Measurements from ENCODE around the gene ABCC3.
"Not testable (repeated sequence)": the region's sequence is repeated elsewhere in the genome, so short reads cannot be mapped to it uniquely, and the experiment has no call there.

The ABCC3 gene

GRCh38 chr17:50680126-50680525 lies 45.4 kb downstream of the ABCC3 start:
- no peak for FAIRE-seq
- DNase-seq (ENCODE audit: extremely low spot score, insufficient read length, low read depth), result no peak

- FAIRE-seq; DNase-seq (ENCODE audit: extremely low spot score, insufficient read length, low read depth): not testable (repeated sequence)
Observed at GRCh38 chr17:50680543-50681262, 46.0 kb downstream of the ABCC3 start.

DNA sequence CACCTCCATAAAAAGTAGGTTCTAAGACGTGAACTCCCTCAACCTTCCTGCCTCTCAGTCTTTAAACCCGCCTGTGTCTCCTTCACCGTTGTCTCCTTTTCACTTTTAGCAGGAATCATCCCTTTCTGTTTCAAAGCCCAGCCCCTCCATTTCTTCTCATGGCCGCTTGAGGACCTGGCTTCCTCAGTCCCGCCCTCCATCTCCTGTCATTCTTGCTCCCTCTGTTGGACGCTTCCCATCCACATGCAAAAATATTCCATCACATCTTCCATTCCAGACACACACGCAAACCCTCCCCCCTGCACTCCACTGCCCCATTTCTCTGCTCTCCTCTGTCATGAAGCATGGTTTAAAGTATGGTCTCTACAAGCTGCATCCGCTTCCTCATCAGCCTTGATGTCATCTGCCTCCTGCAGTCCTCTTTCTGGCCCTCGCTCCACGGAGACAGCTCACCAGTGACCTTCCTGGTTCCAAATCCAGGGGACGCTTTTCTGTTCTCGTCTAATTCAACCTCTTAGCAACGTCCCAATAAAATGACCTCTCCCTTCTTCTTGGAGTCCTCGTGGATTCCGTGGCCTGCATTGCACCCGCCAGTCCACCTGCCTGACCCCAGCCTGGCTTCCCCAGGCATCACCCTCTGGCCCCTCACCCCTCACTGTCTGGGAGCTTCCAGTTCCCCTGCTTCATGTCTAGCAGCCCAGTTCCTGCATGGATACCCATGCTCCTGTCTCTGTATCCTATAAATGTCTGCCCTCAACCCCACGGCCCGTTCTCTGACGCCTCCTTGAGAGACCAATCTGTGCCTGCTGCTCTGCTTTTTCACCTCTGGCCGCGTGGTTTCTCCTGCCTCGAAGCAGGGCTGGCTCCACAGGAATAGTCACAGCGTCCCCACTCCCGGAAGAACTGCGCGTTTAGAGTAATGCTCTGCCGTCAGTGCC lies 46.9 kb downstream of the ABCC3 start:
- no peak for DNase-seq (ENCODE audit: extremely low spot score, insufficient read length, low read depth)

DNA sequence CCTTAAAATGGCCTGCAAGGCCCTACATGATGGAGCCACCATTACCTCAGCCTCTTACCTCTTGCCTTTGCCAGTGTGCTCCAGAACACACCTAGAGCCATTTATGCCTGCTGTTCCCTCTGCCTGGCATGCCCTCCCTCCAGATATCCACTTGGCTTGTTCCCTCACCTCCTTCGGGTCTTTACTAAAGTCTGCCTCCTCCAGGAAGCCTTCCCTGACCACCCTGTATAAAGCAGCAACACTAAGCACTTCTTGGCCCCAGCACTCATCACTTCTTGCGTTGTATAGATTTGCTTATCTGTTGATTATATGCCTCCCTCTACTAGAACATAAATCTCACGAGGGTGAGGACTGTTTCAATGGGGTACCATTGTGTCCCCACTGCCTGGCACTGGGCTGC lies 47.8 kb downstream of the ABCC3 start:
- no peak for DNase-seq (ENCODE audit: extremely low spot score, insufficient read length, low read depth)
- FAIRE-seq, result no peak

More for the DNA sequence above, 46.9 kb downstream of the ABCC3 start:
- no peak for FAIRE-seq

DNA sequence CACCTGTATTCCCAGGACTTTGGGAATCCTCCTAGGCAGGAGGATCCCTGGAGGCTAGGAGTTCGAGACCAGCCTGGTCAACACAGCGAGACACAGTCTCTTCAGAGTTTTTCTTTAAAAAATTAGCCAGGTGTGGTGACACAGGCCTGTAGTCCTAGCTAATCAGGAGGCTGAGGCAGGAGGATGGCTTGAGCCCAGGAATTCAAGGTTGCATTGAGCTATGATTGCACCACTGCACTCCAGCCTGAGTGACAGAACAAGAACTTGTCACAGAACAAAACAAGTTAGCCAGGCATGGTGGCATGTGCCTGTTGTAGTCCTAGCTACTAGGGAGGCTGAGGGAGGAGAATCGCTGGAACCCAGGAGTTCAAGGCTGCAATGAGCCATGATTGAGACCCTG lies 48.3 kb downstream of the ABCC3 start:
- no peak for FAIRE-seq
- no peak for DNase-seq (ENCODE audit: extremely low spot score, insufficient read length, low read depth)

GRCh38 chr17:50683434-50684287 lies 49.0 kb downstream of the ABCC3 start:
- FAIRE-seq (no peak), DNase-seq (ENCODE audit: extremely low spot score, insufficient read length, low read depth) (no peak)

- DNase-seq (ENCODE audit: extremely low spot score, insufficient read length, low read depth), result no peak
- FAIRE-seq, result no peak
Observed at GRCh38 chr17:50684288-50684611, 49.6 kb downstream of the ABCC3 start.

DNA sequence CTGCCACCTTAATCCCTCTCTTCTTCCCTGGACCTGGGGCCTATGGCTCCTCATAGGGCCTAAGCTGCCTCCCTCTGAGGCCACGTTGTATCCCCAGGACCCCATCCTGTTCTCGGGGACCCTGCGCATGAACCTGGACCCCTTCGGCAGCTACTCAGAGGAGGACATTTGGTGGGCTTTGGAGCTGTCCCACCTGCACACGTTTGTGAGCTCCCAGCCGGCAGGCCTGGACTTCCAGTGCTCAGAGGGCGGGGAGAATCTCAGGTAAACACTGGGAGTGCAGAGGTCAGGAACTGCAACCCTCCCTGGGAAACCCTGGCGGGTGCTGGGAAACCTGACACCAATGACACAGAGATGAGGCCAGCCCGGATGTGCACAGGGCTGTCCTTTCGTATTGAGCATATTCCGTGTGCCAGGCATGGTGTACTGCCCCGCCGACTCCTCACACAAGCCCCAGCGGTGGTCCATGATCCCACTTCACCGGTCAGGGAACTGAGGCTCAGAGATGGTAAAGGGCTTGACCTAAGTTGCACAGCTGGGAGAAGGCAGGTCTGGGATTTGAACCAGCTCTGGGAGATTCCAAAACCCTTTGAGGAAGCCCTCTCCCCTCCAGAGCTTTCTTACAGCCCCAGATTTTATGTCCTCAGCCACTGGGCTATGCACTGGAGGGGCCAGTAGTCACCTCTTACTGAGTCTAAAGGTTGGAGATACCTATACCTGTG lies 50.1 kb downstream of the ABCC3 start:
- no peak for FAIRE-seq
- DNase-seq (ENCODE audit: extremely low spot score, insufficient read length, low read depth), result no peak

DNA sequence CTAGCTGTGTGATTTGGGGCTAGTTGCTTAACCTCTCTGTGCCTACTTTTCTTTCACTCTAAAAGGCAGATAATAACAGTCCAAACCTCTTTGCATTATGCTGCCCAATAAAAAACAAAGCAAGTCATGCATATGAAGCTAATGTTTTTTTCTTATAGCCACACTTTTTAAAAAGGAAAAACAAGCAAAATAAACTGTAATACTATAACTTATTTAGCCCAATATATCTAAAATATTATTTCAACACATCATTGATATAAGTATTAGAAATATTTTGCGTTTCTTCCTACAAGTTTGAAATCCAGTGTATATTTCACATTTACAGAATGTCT lies 50.6 kb downstream of the ABCC3 start:
- FAIRE-seq (no peak), DNase-seq (ENCODE audit: extremely low spot score, insufficient read length, low read depth) (no peak)

GRCh38 chr17:50685691-50686493 lies 51.2 kb downstream of the ABCC3 start:
- FAIRE-seq (no peak), DNase-seq (ENCODE audit: extremely low spot score, insufficient read length, low read depth) (no peak)

GRCh38 chr17:50686494-50687199 lies 52.0 kb downstream of the ABCC3 start:
- FAIRE-seq, result no peak
- DNase-seq (ENCODE audit: extremely low spot score, insufficient read length, low read depth), result no peak

- no peak for FAIRE-seq
- no peak for DNase-seq (ENCODE audit: extremely low spot score, insufficient read length, low read depth)
Observed at GRCh38 chr17:50687200-50688066, 52.8 kb downstream of the ABCC3 start.

DNA sequence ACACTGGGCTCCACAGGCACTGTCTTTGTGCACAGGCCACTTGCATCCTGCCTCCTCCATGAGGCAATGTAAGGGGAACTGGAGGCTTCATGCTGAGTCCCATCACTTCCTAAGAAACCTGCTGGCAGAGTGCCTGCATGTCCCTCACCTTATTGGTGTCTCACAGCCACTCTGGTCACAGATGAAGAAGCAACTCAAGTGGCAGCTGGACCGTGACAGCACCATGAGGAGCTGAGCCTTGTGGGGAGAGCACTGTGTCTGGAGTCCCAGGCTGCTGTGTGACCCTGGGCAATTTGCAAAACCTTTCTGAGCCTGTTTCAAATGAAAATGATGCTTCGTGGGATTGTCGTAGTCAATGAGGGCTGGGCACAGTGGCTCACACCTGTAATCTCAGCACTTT lies 53.6 kb downstream of the ABCC3 start:
- FAIRE-seq (no peak), DNase-seq (ENCODE audit: extremely low spot score, insufficient read length, low read depth) (no peak)

DNA sequence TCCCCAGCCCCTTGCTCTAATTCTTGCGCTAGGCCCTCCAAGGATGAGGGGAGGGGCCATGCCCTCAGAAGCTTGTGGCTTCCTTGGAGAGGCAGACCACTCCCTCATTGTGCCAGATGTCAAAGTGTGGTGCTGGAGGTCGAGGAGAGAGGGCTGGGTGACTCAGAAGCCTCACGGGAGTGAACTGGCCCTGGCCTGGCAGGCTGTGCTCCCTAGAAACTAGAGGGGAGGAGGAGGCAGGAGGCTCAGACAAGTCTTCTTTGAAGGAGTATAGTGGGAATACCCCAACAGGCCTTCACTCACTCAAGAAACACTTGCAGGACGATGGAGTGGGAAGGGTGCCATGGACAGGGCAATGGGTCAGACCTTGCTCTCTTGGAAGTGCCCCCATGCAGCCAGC lies 54.6 kb downstream of the ABCC3 start:
- DNase-seq (ENCODE audit: extremely low spot score, insufficient read length, low read depth) (no peak), FAIRE-seq (no peak)

DNA sequence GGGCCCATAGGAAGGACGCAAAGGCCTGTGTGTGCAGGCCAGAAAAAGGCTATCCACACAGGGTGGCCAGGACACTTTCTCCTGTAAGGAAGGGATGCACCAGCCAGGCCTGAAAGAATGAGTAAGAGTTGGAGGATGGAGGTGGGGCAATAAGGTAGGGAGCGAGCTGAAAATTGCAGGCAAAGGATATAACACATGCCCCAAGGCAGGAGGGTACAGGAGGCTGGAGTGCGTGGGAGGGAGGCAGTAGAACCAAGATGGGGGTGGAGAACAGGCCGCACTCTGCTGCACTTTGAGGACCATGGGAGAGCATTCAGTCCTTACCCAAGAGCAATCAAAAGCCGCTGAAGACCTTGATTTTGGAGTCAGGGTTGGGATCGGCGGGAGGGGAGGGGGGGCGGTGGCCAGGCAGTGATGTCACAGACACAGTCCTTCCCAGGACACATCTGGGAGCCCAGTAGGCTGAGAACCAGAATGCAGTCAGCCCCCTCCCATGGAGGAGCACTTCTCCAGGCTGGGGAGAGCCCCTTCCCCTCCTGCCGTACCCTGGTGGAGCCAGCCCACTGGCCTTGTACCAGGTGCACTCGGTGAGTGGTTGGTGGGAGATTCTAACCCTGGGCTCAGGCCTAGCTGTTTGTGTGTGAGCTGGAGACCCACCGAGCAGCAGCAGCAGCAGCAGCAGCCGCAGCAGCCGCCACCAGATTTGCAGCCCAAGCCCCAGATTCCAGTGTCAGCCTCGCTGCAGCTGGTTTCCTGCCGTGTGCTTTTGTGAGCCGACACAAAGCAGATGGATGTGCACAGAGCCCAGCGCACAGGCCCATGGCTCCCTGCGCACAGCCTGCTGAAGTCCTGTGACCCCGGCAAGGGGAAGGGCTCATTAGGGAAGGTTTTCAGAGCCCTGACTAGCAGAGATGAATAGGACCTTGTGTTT lies 55.5 kb downstream of the ABCC3 start:
- DNase-seq (ENCODE audit: extremely low spot score, insufficient read length, low read depth) (no peak), FAIRE-seq (no peak)

DNA sequence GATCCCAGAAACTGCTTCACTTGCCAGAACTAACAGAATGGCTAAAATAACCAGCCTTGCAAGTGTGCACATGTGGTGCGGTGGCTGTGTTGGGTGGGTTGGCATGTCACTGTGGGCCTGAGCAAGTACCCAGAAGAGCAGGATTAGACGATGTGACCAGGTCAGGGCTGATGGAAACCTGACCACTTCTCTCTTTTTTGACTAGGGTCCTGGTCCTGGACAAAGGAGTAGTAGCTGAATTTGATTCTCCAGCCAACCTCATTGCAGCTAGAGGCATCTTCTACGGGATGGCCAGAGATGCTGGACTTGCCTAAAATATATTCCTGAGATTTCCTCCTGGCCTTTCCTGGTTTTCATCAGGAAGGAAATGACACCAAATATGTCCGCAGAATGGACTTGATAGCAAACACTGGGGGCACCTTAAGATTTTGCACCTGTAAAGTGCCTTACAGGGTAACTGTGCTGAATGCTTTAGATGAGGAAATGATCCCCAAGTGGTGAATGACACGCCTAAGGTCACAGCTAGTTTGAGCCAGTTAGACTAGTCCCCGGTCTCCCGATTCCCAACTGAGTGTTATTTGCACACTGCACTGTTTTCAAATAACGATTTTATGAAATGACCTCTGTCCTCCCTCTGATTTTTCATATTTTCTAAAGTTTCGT lies 56.3 kb downstream of the ABCC3 start:
- FAIRE-seq, result no peak

More for the DNA sequence above, 56.3 kb downstream of the ABCC3 start:
- no peak for DNase-seq (ENCODE audit: extremely low spot score, insufficient read length, low read depth)

All from GM18507 (cell line).